B cell (primary cell): ENCODE measurements around the gene KCND2. TPM values are rescaled to one million over a fixed set of nuclear protein-coding genes. Genes with fewer than 3 reads are reported as not detected.

Experiments
- ATAC-seq: fragments of 200-7000 bp; cut with Tn5 transposase; one replicate; pipeline ENCODE4 v1.10.0; 2021; ENCODE audit warnings: low read depth, mild to moderate bottlenecking, moderate number of reproducible peaks, moderate library complexity
- CTCF ChIA-PET: fragments of 350-600 bp; sonication (Branson Sonifier 250); formaldehyde crosslinking; loops from one replicate; lab custom pipeline; 2021; ENCODE audit warnings: antibody characterized with exemption, inconsistent platforms; lab: Charles Lee
- POLR2A ChIA-PET: fragments of 350-600 bp; sonication (Branson Sonifier 250); formaldehyde crosslinking; loops from one replicate; lab custom pipeline; 2021; ENCODE audit warnings: antibody characterized with exemption; lab: Charles Lee
- DNase-seq: peaks from one replicate; pipeline ENCODE4 v3.0.0; 2013
- H2AFZ ChIP-seq: 2 replicates; pipeline ENCODE4 v1.6.1; 2012; ENCODE audit warnings: mild to moderate bottlenecking, low read depth, low read length; ENCODE audit not compliant: insufficient read depth, poor library complexity, severe bottlenecking
- H3K27ac ChIP-seq, 2 donors: 1 replicate in 1 of 2; 2 replicates in 1 of 2; pipeline ENCODE4 v1.5.1; 2012 to 2013; ENCODE audit warnings: low read length in 2 of 2, mild to moderate bottlenecking in 2 of 2, moderate library complexity in 1 of 2
- H3K27me3 ChIP-seq, 4 experiments: fragments of 200-600 bp in 1 of 4; sonication (generic) in 1 of 4; replicated peaks in 1 of 4; 1 replicate in 2 of 4; 2 replicates in 2 of 4; pipeline versions ENCODE4 v1.6.1 to v1.7.0; 2013 to 2016; ENCODE audit warnings: low read length in 3 of 4, mild to moderate bottlenecking in 2 of 4, mixed read lengths in 1 of 4, moderate library complexity in 1 of 4; ENCODE audit not compliant: insufficient read depth in 4 of 4, control insufficient read depth in 3 of 4; ENCODE audit errors: control extremely low read depth in 1 of 4
- H3K36me3 ChIP-seq, 2 experiments: replicated peaks in 1 of 2; 1 replicate in 1 of 2; 2 replicates in 1 of 2; pipeline versions ENCODE4 v1.6.1 to v1.7.1; 2013; ENCODE audit warnings: low read length in 1 of 2; ENCODE audit not compliant: insufficient read depth in 2 of 2, control insufficient read depth in 1 of 2; ENCODE audit errors: control extremely low read depth in 1 of 2, extremely low read depth in 1 of 2
- H3K4me1 ChIP-seq, 2 donors: fragments of 200-600 bp in 1 of 2; sonication (generic) in 1 of 2; 1 replicate in 1 of 2; 2 replicates in 1 of 2; pipeline versions ENCODE4 v1.5.1 to v1.6.1; 2013 to 2017; ENCODE audit warnings: low read length in 2 of 2; ENCODE audit not compliant: control insufficient read depth in 2 of 2, insufficient read depth in 2 of 2
- H3K4me2 ChIP-seq: replicated peaks from 2 replicates; pipeline ENCODE3; 2012; ENCODE audit warnings: mild to moderate bottlenecking, low read depth, low read length; ENCODE audit not compliant: poor library complexity, severe bottlenecking
- H3K4me3 ChIP-seq, 5 experiments: fragments of 200-600 bp in 1 of 5; sonication (generic) in 1 of 5; 1 replicate in 3 of 5; 2 replicates in 2 of 5; pipeline versions ENCODE4 v1.5.1 to v1.7.0; 2011 to 2016; ENCODE audit warnings: low read length in 4 of 5, mild to moderate bottlenecking in 4 of 5, low read depth in 2 of 5, control low read depth in 1 of 5, moderate library complexity in 1 of 5; ENCODE audit not compliant: insufficient read depth in 1 of 5; ENCODE audit errors: control extremely low read depth in 1 of 5, extremely low read depth in 1 of 5
- H3K79me2 ChIP-seq: fragments of 200-600 bp; sonication (generic); one replicate; pipeline ENCODE4 v1.6.0; 2016; ENCODE audit warnings: low read length; ENCODE audit not compliant: control insufficient read depth, insufficient read depth
- H3K9ac ChIP-seq: fragments of 200-600 bp; sonication (generic); 2 replicates; pipeline ENCODE4 v1.6.1; 2017; ENCODE audit warnings: mild to moderate bottlenecking, low read length, moderate library complexity
- H3K9me3 ChIP-seq, 3 donors: one replicate each; pipeline versions ENCODE4 v1.6.1 to v1.7.1; 2013; ENCODE audit warnings: low read length in 2 of 3; ENCODE audit not compliant: control insufficient read depth in 2 of 3, insufficient read depth in 1 of 3; ENCODE audit errors: control extremely low read depth in 1 of 3
- H4K20me1 ChIP-seq: 2 replicates; pipeline ENCODE4 v1.6.0; 2012; ENCODE audit warnings: mild to moderate bottlenecking, low read length; ENCODE audit not compliant: insufficient read depth, control insufficient read depth, poor library complexity, severe bottlenecking
- H3K27ac Mint-ChIP-seq: one replicate; pipeline ENCODE4 v1.8.0; 2021; ENCODE audit warnings: mixed read lengths
- H3K27me3 Mint-ChIP-seq: one replicate; pipeline ENCODE4 v1.8.0; 2021; ENCODE audit warnings: mixed read lengths
- H3K4me1 Mint-ChIP-seq: one replicate; pipeline ENCODE4 v1.8.0; 2021; ENCODE audit warnings: mixed read lengths
- H3K4me3 Mint-ChIP-seq: one replicate; pipeline ENCODE4 v1.8.0; 2021; ENCODE audit warnings: mixed read lengths
- H3K9me3 Mint-ChIP-seq: one replicate; pipeline ENCODE4 v1.8.0; 2022; ENCODE audit warnings: mixed read lengths; ENCODE audit not compliant: insufficient read depth
- CTCF ChIP-seq: fragments of 200-600 bp; IDR thresholded peaks from one replicate; pipeline ENCODE4 v1.8.0; 2022; ENCODE audit warnings: antibody characterized with exemption, mild to moderate bottlenecking
- EZH2 ChIP-seq: IDR thresholded peaks from 2 replicates; pipeline ENCODE4 v1.6.1; 2012; ENCODE audit warnings: borderline replicate concordance, low read depth, mild to moderate bottlenecking, moderate library complexity, low read length; ENCODE audit not compliant: insufficient read depth, poor library complexity, severe bottlenecking
- WGBS: methylation state at CpG from one replicate; pipeline ENCODE4 v1.1.5; 2013; ENCODE audit warnings: missing lambda C conversion rate; ENCODE audit not compliant: insufficient coverage; 5-methylcytosine and 5-hydroxymethylcytosine counted together
- intact Hi-C: fragments of 100-400 bp; cut with micrococcal nuclease; formaldehyde crosslinking; loops from one replicate; pipeline ENCODE4 v1.10.0; 2022
- polyA plus RNA-seq: library from polyadenylated mRNA; depleted of rRNA; stranded (reverse); fragments of >200 nt; gene quantifications from 2 replicates; pipeline ENCODE4 v1.2.3, GENCODE V29; 2012
- total RNA-seq, 2 donors: library from RNA; stranded (reverse); fragments of 120-200 nt in 1 of 2; gene quantifications; 1 replicate in 1 of 2; 2 replicates in 1 of 2; pipeline versions ENCODE4 v1.2.3 to v1.2.4, GENCODE V29; 2013 to 2022

The KCND2 gene
- total and polyA plus RNA-seq, 2 donors (not counting 1 experiment from before 2014, with no cell fraction given): not detected

GRCh38 chr7:120405652-120406051 lies 132.7 kb downstream of the KCND2 start:
- no peaks in the 10 kb centered on the region for H3K9me3 Mint-ChIP-seq
- intact Hi-C loops: no loop called here
- H3K4me1 ChIP-seq: no peaks in the 10 kb centered on the region
- H3K9ac ChIP-seq: no peak overlapping the region
- no peaks in the 10 kb centered on the region for H3K27me3 Mint-ChIP-seq
- H3K36me3 ChIP-seq: no peaks in the 10 kb centered on the region
- no peak overlapping the region for H3K4me3 Mint-ChIP-seq
- no peaks in the 10 kb centered on the region for H3K79me2 ChIP-seq
- H2AFZ ChIP-seq: no peak overlapping the region
- no peak overlapping the region for H3K27ac Mint-ChIP-seq
- ChIA-PET POLR2A (no interaction called here), CTCF (no interaction called here)
- H3K4me3 ChIP-seq: no peak overlapping the region
- no peaks in the 10 kb centered on the region for H3K27me3 ChIP-seq
- TF ChIP-seq EZH2 (no peak), CTCF (no peak)
- no peaks in the 10 kb centered on the region for H4K20me1 ChIP-seq
- ATAC-seq: no peak
- no peaks in the 10 kb centered on the region for H3K9me3 ChIP-seq
- no peaks in the 10 kb centered on the region for H3K4me1 Mint-ChIP-seq
- no peak overlapping the region for H3K27ac ChIP-seq
- DNase-seq: no peak
- no peak overlapping the region for H3K4me2 ChIP-seq

- ChIA-PET CTCF (no interaction called here), POLR2A (no interaction called here)
- no peak overlapping the region for H3K9ac ChIP-seq
- WGBS: no CpG with 5 or more reads among the region's 5 CpGs
- no peaks in the 10 kb centered on the region for H3K36me3 ChIP-seq
- no peaks in the 10 kb centered on the region for H3K4me1 ChIP-seq
- H3K4me1 Mint-ChIP-seq: no peaks in the 10 kb centered on the region
- no peaks in the 10 kb centered on the region for H3K79me2 ChIP-seq
- intact Hi-C loops: no loop called here
- DNase-seq (no peak), ATAC-seq (no peak)
- TF ChIP-seq CTCF: no peak
- TF ChIP-seq EZH2: no peak
- H3K27me3 ChIP-seq: no peaks in the 10 kb centered on the region
- no peak overlapping the region for H3K4me3 Mint-ChIP-seq
- no peaks in the 10 kb centered on the region for H3K27me3 Mint-ChIP-seq
- H3K27ac Mint-ChIP-seq: no peak overlapping the region
- no peak overlapping the region for H3K27ac ChIP-seq
- H3K4me2 ChIP-seq: no peak overlapping the region
- H3K9me3 Mint-ChIP-seq: no peaks in the 10 kb centered on the region
- H4K20me1 ChIP-seq: no peaks in the 10 kb centered on the region
- H2AFZ ChIP-seq: no peak overlapping the region
- H3K9me3 ChIP-seq: no peaks in the 10 kb centered on the region
- no peak overlapping the region for H3K4me3 ChIP-seq
Observed at GRCh38 chr7:120407010-120407409, 134.0 kb downstream of the KCND2 start.
